GM12878 (cell line): ENCODE data around the gene SPOCD1. TPM values are rescaled to one million over a fixed set of nuclear protein-coding genes. Genes with fewer than 3 reads are reported as not detected.

Experiments used
- microRNA-seq: library from miRNA; unstranded; fragments of <30 nt; microRNA quantifications from one replicate; pipeline ENCODE4, GENCODE V29; 2018
- polyA plus RNA-seq, 11 experiments: library from polyadenylated mRNA; depleted of rRNA in 4 of 11; unstranded in 6 of 11; stranded (reverse) in 5 of 11; fragments of >200 nt; fragmentation: Nextera tagmentation in 4 of 11; fragmentation: Illumina TruSeq in 1 of 11; extraction: Ambion mirVana in 4 of 11; extraction: Trizol in 1 of 11; gene quantifications; 1 replicate in 1 of 11; 2 replicates in 10 of 11; pipeline versions ENCODE4 v1.2.1 to v1.2.3, GENCODE V29; 2011 to 2016; ENCODE audit warnings: inconsistent platforms in 2 of 11, missing spikeins in 2 of 11, low read depth in 1 of 11
- small RNA-seq: library from RNA; depleted of rRNA; stranded (forward); fragments of <200 nt; gene quantifications from one replicate; pipeline ENCODE3, GENCODE V24; 2014
- total RNA-seq, 4 experiments: library from RNA; depleted of rRNA in 3 of 4; stranded (reverse); fragments of >200 nt in 3 of 4; fragmentation: Illumina TruSeq in 1 of 4; extraction: Trizol in 1 of 4; gene quantifications; 2 replicates each; pipeline versions ENCODE4 v1.2.1 to v1.2.3, GENCODE V29; 2013 to 2021

SPOCD1 gene
- total and polyA plus RNA-seq, 10 of the 15 experiments (the other 5 are each of a cell fraction or from before 2014, with no cell fraction given) = 0.02 to 0.65 (median 0.13) TPM; not detected in 4

Small RNAs within 50 kb of the gene (microRNA-seq; reads per million reads assigned to microRNA genes)
- not detected for gene MIR4254

Small RNAs within 50 kb of the gene (small RNA-seq; reads per million reads assigned to genes)
- gene MIR4254 = not detected

Other genes starting within 250 kb of the SPOCD1 start
- 0.27 TPM in 1 of 2 replicates, not detected in the other for gene TINAGL1, start 239.5 kb downstream of the SPOCD1 start, total RNA-seq (2014; rRNA removed)
- not detected in 2 replicates for gene TINAGL1, start 239.5 kb downstream of the SPOCD1 start, total RNA-seq (2014; rRNA removed; fragmentation: Illumina TruSeq; extraction: Trizol)
- 0.23 and 0.40 TPM in 2 replicates for gene TINAGL1, start 239.5 kb downstream of the SPOCD1 start, total RNA-seq (2021)
- 0.36 and 0.49 TPM in 2 replicates for gene TINAGL1, start 239.5 kb downstream of the SPOCD1 start, polyA plus RNA-seq (2011; rRNA removed)
- not detected in 2 replicates for gene TINAGL1, start 239.5 kb downstream of the SPOCD1 start, polyA plus RNA-seq (2014; fragmentation: Illumina TruSeq; extraction: Trizol)
- not detected for gene TINAGL1, start 239.5 kb downstream of the SPOCD1 start, polyA plus RNA-seq (2014; fragmentation: Nextera tagmentation; extraction: Ambion mirVana)
- 0.04 TPM in 1 of 2 replicates, not detected in the other for gene TINAGL1, start 239.5 kb downstream of the SPOCD1 start, polyA plus RNA-seq (2014; rRNA removed)
- under 1 TPM in 1 of 2 experiments, not detected in 1; 0.20 TPM for gene TINAGL1, start 239.5 kb downstream of the SPOCD1 start, polyA plus RNA-seq (2016; fragmentation: Nextera tagmentation; extraction: Ambion mirVana)
- 0.11 TPM in 1 of 2 replicates, not detected in the other for gene HCRTR1, start 198.3 kb downstream of the SPOCD1 start, total RNA-seq (2014; rRNA removed)
- not detected in 2 replicates for gene HCRTR1, start 198.3 kb downstream of the SPOCD1 start, total RNA-seq (2014; rRNA removed; fragmentation: Illumina TruSeq; extraction: Trizol)
- gene HCRTR1, start 198.3 kb downstream of the SPOCD1 start, total RNA-seq (2021) = not detected in 2 replicates
- not detected in 2 replicates for gene HCRTR1, start 198.3 kb downstream of the SPOCD1 start, polyA plus RNA-seq (2011; rRNA removed)
- not detected in 2 replicates for gene HCRTR1, start 198.3 kb downstream of the SPOCD1 start, polyA plus RNA-seq (2014; fragmentation: Illumina TruSeq; extraction: Trizol)
- not detected for gene HCRTR1, start 198.3 kb downstream of the SPOCD1 start, polyA plus RNA-seq (2014; fragmentation: Nextera tagmentation; extraction: Ambion mirVana)
- not detected in 2 replicates for gene HCRTR1, start 198.3 kb downstream of the SPOCD1 start, polyA plus RNA-seq (2014; rRNA removed)
- gene HCRTR1, start 198.3 kb downstream of the SPOCD1 start, polyA plus RNA-seq (2016; fragmentation: Nextera tagmentation; extraction: Ambion mirVana) = not detected
- 92.9 and 107 TPM in 2 replicates for gene PEF1, start 171.1 kb downstream of the SPOCD1 start, total RNA-seq (2014; rRNA removed)
- 46.3 and 46.4 TPM in 2 replicates for gene PEF1, start 171.1 kb downstream of the SPOCD1 start, total RNA-seq (2014; rRNA removed; fragmentation: Illumina TruSeq; extraction: Trizol)
- gene PEF1, start 171.1 kb downstream of the SPOCD1 start, total RNA-seq (2021) = 59.5 and 60.1 TPM in 2 replicates
- 61.3 and 100 TPM in 2 replicates for gene PEF1, start 171.1 kb downstream of the SPOCD1 start, polyA plus RNA-seq (2011; rRNA removed)
- 50.3 and 80.4 TPM in 2 replicates for gene PEF1, start 171.1 kb downstream of the SPOCD1 start, polyA plus RNA-seq (2014; fragmentation: Illumina TruSeq; extraction: Trizol)
- 10 to 100 TPM; 27.1 to 40.4 TPM for gene PEF1, start 171.1 kb downstream of the SPOCD1 start, polyA plus RNA-seq (2014; fragmentation: Nextera tagmentation; extraction: Ambion mirVana)
- 92.2 and 95.5 TPM in 2 replicates for gene PEF1, start 171.1 kb downstream of the SPOCD1 start, polyA plus RNA-seq (2014; rRNA removed)
- 10 to 100 TPM; 77.5 to 86.6 TPM for gene PEF1, start 171.1 kb downstream of the SPOCD1 start, polyA plus RNA-seq (2016; fragmentation: Nextera tagmentation; extraction: Ambion mirVana)
- 0.60 and 0.79 TPM in 2 replicates for gene COL16A1, start 112.0 kb downstream of the SPOCD1 start, total RNA-seq (2014; rRNA removed)
- gene COL16A1, start 112.0 kb downstream of the SPOCD1 start, total RNA-seq (2014; rRNA removed; fragmentation: Illumina TruSeq; extraction: Trizol) = 0.63 and 0.92 TPM in 2 replicates
- 3.7 and 3.9 TPM in 2 replicates for gene COL16A1, start 112.0 kb downstream of the SPOCD1 start, total RNA-seq (2021)
- 2.0 and 3.1 TPM in 2 replicates for gene COL16A1, start 112.0 kb downstream of the SPOCD1 start, polyA plus RNA-seq (2011; rRNA removed)
- gene COL16A1, start 112.0 kb downstream of the SPOCD1 start, polyA plus RNA-seq (2014; fragmentation: Illumina TruSeq; extraction: Trizol) = 0.40 and 0.65 TPM in 2 replicates
- under 1 TPM; 0.02 to 0.04 TPM for gene COL16A1, start 112.0 kb downstream of the SPOCD1 start, polyA plus RNA-seq (2014; fragmentation: Nextera tagmentation; extraction: Ambion mirVana)
- 1.5 and 1.6 TPM in 2 replicates for gene COL16A1, start 112.0 kb downstream of the SPOCD1 start, polyA plus RNA-seq (2014; rRNA removed)
- gene COL16A1, start 112.0 kb downstream of the SPOCD1 start, polyA plus RNA-seq (2016; fragmentation: Nextera tagmentation; extraction: Ambion mirVana) = under 1 TPM; 0.14 to 0.56 TPM
- 0.11 TPM in 2 replicates for gene ADGRB2, start 51.7 kb downstream of the SPOCD1 start, total RNA-seq (2014; rRNA removed)
- 0.18 TPM in 1 of 2 replicates, not detected in the other for gene ADGRB2, start 51.7 kb downstream of the SPOCD1 start, total RNA-seq (2014; rRNA removed; fragmentation: Illumina TruSeq; extraction: Trizol)
- 0.27 and 0.33 TPM in 2 replicates for gene ADGRB2, start 51.7 kb downstream of the SPOCD1 start, total RNA-seq (2021)
- gene ADGRB2, start 51.7 kb downstream of the SPOCD1 start, polyA plus RNA-seq (2011; rRNA removed) = 0.13 and 0.20 TPM in 2 replicates
- gene ADGRB2, start 51.7 kb downstream of the SPOCD1 start, polyA plus RNA-seq (2014; fragmentation: Illumina TruSeq; extraction: Trizol) = not detected in 2 replicates
- not detected for gene ADGRB2, start 51.7 kb downstream of the SPOCD1 start, polyA plus RNA-seq (2014; fragmentation: Nextera tagmentation; extraction: Ambion mirVana)
- 0.06 and 0.18 TPM in 2 replicates for gene ADGRB2, start 51.7 kb downstream of the SPOCD1 start, polyA plus RNA-seq (2014; rRNA removed)
- gene ADGRB2, start 51.7 kb downstream of the SPOCD1 start, polyA plus RNA-seq (2016; fragmentation: Nextera tagmentation; extraction: Ambion mirVana) = under 1 TPM in 1 of 2 experiments, not detected in 1; 0.11 TPM
- 334 and 416 TPM in 2 replicates for gene PTP4A2, start 122.3 kb upstream of the SPOCD1 start, total RNA-seq (2014; rRNA removed)
- 390 and 401 TPM in 2 replicates for gene PTP4A2, start 122.3 kb upstream of the SPOCD1 start, total RNA-seq (2014; rRNA removed; fragmentation: Illumina TruSeq; extraction: Trizol)
- gene PTP4A2, start 122.3 kb upstream of the SPOCD1 start, total RNA-seq (2021) = 348 and 360 TPM in 2 replicates
- 909 and 1,265 TPM in 2 replicates for gene PTP4A2, start 122.3 kb upstream of the SPOCD1 start, polyA plus RNA-seq (2011; rRNA removed)
- gene PTP4A2, start 122.3 kb upstream of the SPOCD1 start, polyA plus RNA-seq (2014; fragmentation: Illumina TruSeq; extraction: Trizol) = 547 and 710 TPM in 2 replicates
- gene PTP4A2, start 122.3 kb upstream of the SPOCD1 start, polyA plus RNA-seq (2014; fragmentation: Nextera tagmentation; extraction: Ambion mirVana) = 100 to 1,000 TPM; 268 to 424 TPM
- 180 and 224 TPM in 2 replicates for gene PTP4A2, start 122.3 kb upstream of the SPOCD1 start, polyA plus RNA-seq (2014; rRNA removed)
- gene PTP4A2, start 122.3 kb upstream of the SPOCD1 start, polyA plus RNA-seq (2016; fragmentation: Nextera tagmentation; extraction: Ambion mirVana) = 100 to 1,000 TPM; 232 to 423 TPM
- gene KHDRBS1, start 197.8 kb upstream of the SPOCD1 start, total RNA-seq (2014; rRNA removed) = 70.5 and 82.1 TPM in 2 replicates
- 94.4 and 96.7 TPM in 2 replicates for gene KHDRBS1, start 197.8 kb upstream of the SPOCD1 start, total RNA-seq (2014; rRNA removed; fragmentation: Illumina TruSeq; extraction: Trizol)
- gene KHDRBS1, start 197.8 kb upstream of the SPOCD1 start, total RNA-seq (2021) = 197 and 204 TPM in 2 replicates
- 55.8 and 75.1 TPM in 2 replicates for gene KHDRBS1, start 197.8 kb upstream of the SPOCD1 start, polyA plus RNA-seq (2011; rRNA removed)
- gene KHDRBS1, start 197.8 kb upstream of the SPOCD1 start, polyA plus RNA-seq (2014; fragmentation: Illumina TruSeq; extraction: Trizol) = 163 and 170 TPM in 2 replicates
- 10 to 100 TPM; 42.5 to 97.6 TPM for gene KHDRBS1, start 197.8 kb upstream of the SPOCD1 start, polyA plus RNA-seq (2014; fragmentation: Nextera tagmentation; extraction: Ambion mirVana)
- gene KHDRBS1, start 197.8 kb upstream of the SPOCD1 start, polyA plus RNA-seq (2014; rRNA removed) = 90.0 and 97.9 TPM in 2 replicates
- 100 to 1,000 TPM; 142 to 157 TPM for gene KHDRBS1, start 197.8 kb upstream of the SPOCD1 start, polyA plus RNA-seq (2016; fragmentation: Nextera tagmentation; extraction: Ambion mirVana)